Inflammatory macrophage treated with lipopolysaccharide for 1 hour (primary cell): Measurements from ENCODE around the gene FBXO17.

Experiments
- DNase-seq, 2 donors: peaks; one replicate each; pipeline ENCODE4 v3.0.0-alpha.2; 2020 to 2022

The FBXO17 gene

DNA sequence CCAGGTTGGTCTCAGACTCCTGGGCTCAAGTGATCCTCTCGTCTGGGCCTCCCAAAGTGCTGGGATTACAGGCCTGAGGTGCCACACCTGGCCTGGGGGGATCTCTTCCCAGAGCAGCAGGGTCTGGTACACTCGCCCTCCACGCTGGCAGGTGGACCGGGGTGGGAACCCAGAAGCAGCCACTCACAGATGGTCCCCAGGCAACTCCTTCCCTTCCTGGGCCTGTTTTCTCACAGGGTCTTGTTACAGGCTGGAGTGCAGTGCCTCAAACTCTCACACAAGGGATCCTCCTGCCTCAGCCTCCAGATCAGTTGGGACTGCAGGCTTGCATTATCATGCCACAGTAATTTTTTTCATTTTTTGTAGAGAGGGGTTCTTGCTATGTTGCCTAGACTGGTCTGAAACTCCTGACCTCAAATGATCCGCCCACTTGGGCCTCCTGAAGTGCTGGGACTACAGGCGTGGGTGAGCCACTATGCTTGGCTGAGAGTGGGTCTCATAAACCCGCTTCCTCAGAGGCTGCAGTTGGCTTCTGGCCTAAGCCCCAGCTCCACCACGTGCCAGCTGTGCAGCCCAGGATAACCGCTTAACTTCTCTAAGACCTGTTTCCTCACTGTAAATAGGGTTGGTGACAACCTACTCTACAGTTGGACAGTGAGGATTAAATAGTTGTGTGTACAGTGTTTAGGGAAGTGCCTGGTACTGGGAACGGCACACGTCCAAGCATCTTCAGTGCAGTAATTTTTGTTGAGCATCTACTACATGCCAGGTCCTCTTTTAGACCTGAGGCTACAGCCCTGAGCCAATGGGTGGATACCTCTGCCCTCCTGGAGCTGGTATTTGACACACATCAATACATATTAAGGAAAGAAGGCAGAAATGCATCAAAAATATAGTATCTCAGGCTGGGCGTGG, 62.7 kb downstream of the FBXO17 start:
- peak; percentile 63 to 85 for DNase-seq

DNA sequence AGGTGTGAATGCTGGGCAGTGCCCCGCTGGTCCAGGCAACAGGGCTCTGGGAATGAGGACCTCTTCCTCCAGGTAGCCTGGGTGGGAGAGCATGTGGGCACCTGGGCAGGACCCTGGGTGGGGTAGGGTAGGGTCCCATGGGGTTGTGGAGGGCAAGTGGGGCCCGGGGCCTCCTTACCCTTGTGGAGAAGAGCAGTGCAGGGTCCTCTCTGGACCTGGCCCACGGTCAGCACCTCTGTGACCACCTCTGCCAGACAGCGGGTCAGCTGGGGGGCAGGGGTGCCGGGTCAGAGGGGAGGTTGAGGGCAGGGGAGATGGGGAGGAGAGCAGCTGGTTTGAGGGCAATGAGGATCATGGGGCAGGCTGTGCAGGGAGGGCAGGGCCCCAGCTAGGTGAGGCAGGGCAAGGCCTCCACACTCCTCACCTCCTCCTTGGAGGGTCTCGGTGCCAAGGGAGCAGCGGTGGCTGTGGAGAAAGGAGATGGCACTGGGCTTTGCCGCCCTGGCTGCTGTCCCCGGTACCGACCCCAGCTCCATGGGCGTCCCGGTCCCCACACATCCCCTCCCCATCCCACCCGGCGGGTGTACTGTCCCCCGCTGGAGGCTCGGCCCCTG, 64.0 kb downstream of the FBXO17 start:
- DNase-seq, result no peak

DNA sequence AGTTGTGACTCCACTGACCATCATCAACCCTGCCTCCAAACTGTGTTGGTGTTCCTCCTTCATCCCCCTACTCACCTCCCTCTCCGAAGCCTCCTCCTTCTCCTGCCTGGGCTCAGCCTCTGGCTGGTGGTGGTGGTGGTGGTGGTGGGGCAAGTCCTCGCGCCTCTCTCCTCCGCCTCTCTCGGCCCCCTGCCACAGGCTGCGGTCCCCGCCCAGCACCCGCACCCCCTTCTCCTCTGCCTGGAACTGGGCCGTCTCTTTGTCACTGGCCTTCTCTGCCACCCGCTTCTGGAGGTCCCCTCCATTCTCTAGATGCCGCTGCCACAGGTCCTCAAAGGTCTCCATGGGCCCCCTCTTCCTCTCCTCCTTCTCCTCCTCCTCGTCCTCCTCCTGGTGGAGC, 65.1 kb downstream of the FBXO17 start:
- DNase-seq, result no peak

DNA sequence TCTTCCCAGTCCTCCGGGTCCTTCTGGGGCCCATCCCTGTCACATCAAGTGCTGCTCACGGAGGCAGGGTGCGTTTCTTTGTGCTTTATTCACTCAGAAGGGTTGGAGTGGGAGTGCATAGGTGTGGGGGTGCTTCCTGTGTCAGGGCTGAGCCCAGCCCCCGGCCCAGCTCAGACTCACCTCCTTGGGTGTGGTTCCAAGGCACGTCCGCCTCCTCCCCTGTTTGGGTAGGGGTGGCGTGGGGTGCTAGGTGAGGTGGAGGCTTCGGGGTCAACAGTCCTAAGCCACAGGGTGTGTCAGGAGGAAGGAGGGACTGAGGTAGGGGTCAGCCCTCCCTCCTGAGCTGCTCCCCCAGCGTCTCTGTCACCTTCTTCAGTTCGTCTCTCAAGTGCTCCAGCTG, 66.6 kb downstream of the FBXO17 start:
- no peak for DNase-seq

DNA sequence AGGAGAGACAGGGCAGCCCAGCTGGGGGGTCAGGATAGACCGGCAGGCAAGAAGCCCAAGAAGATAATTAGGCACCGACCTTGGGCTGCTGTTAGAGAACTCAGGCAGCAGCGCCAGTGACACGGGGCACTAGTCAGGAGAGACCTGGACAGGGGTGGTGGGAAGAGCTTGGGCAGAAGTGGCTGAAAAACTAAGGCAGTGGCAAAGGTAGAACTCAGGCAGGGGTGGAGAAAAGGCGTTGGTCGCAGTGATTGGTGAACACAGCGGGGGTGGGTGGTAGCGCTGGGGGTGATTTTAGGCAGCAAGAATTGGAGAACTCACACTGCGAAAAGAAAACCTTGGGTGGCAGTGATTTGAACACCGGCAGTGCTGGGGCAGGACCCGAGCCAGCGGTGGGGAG, 67.9 kb downstream of the FBXO17 start:
- no peak for DNase-seq

DNA sequence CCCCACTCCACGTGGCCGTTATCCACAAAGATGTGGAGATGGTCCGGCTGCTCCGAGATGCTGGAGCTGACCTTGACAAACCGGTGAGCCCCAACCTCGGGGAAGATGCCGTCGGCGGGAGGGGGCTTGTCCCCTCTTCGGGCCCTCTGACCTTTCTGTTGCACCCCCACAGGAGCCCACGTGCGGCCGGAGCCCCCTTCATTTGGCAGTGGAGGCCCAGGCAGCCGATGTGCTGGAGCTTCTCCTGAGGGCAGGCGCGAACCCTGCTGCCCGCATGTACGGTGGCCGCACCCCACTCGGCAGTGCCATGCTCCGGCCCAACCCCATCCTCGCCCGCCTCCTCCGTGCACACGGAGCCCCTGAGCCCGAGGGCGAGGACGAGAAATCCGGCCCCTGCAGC, 68.3 kb downstream of the FBXO17 start:
- no peak for DNase-seq

DNA sequence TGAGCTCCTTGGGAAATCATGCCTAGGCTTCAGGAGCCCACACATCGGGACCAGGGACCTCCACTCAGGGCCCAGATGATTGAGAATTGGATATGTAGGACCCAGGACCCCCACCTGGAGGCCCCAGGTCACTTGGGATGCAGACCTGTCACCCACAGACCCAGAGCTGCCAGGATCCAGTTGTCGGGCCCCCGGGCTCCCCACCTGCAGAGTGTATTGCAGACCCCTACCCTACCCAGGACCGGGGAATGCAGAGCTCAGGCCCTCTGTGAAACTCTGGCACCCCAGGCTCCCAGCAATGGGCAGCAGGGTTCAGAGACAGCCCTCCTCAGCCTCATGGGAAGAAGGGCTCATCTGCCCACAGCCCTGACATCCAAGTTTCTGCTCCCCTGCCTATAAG, 69.9 kb downstream of the FBXO17 start:
- no peak for DNase-seq

DNA sequence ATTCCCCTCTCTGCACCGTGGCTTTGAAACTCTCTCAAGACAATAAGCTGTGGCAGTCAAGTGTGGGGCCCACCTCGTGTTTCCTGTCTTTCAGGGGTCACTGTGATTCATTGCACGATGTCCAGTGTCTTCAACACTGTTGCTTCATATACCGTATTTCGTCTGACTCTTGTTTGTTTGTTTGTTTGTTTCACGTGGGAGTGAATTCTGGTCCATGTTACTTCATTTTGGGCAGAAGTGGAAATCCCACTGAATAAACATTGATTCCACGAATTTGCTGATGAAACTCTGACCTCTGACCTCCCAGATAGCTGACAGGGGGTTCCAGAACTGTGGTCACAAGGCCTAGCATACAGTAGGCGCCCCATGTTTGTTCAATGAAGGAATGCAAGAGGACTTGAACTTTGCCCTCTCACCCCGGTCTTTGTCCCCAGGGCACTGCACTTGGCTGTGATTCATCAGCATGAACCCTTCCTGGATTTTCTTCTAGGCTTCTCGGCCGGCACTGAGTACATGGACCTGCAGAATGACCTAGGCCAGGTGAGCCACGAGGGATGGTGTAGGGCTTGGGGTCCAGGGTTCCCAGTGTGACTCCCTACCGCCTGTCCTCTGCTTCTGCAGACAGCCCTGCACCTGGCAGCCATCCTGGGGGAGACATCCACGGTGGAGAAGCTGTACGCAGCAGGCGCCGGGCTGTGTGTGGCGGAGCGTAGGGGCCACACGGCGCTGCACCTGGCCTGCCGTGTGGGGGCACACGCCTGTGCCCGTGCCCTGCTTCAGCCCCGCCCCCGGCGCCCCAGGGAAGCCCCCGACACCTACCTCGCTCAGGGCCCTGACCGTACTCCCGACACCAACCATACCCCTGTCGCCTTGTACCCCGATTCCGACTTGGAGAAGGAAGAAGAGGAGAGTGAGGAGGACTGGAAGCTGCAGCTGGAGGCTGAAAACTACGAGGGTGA, 70.7 kb downstream of the FBXO17 start:
- peak; percentile 76 to 82 for DNase-seq

DNA sequence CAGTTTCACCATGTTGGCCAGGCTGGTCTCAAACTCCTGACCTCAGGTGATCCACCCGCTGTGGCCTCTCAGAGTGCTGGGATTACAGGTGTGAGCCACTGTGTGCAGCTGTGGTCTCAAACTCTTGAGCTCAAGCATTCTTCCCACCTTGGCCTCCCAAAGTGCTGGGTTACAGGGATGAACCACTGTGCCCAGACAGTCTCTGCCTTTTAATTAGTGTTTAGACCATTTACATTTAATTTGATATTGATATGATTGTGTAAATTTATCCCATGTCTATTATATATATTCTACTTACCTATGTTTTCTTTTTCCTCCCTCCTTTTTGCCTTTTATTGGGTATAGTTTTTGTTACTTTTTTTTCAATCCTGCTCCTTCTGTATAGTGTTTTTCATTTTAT, 73.9 kb downstream of the FBXO17 start:
- no peak for DNase-seq

DNA sequence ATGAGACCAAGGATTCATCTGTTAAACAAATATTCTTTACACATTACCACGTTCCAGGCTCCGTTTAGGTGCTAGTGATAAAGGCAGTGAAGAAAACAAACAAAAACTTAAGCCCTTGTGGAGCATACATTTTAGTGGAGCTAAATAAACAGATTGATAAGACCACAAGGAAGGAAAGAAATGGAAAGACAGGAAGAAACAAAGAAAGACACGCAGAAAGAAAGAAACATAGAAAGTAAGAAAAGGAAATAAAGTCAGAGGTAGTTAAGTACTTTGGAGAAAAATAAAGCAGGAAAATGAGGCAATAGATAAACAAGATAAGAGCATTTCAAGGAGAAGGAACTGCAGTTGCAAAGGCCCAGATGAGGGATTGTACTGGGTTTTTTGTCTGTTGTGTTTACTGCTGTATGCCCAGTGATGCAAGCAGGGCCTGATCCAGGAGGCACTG, 74.8 kb downstream of the FBXO17 start:
- DNase-seq, result peak; percentile 37

DNA sequence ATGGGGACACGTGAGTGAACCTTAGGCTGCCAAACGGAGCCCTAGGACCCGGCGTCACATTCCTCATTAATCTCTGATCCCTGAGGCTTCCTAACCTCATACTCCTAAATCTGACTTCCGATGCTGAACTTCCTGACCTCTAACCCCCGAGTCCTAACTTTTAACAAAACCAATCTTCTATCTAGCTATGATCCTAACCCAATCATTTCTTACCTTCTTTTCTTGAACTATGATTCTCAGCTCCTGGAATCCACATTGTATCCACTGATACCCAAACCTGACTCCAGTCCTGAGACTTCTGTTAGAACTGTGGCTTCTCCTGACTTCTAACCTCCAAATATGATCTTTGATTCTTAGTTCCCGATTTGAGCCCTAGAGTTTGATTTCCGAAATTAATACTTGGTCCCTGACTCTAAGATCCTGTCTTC, 75.3 kb downstream of the FBXO17 start:
- DNase-seq, result peak; percentile 60 to 62

DNA sequence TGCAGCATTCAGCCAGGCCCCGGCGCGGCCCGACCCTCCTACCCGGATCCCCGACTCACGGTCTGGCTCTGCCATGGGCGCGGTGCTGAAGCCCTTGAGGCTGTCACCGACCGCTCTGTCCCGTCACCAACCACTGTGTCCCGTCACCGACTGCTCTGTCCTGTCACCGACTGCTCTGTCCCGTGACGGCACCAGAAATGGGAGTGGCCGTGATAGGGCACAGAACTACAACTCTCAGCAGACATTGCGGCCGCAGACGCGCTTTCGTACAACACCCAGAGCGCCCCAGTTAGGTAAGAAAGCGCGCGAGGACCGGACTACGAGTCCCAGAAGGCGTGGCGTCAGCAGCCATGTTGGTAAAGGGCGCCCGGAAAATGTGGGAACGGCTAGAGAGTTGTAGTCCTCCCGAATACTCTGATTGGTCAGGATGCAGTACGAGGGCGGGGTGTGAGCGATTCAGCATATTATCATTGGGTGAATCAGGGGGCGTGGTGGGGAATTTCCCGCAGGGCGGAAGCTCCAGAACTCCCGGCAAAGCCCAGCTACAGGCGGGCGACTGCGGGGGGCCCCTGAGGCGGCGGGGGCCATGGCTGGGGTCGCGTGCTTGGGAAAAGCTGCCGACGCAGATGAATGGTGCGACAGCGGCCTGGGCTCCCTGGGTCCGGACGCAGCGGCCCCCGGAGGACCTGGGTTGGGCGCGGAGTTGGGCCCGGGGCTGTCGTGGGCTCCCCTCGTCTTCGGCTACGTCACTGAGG, 75.9 kb downstream of the FBXO17 start, which contains the start of the genes NFKBIB and SIRT2:
TSS of gene NFKBIB (plus strand) at position 523 of the 755 bp plus-strand sequence. CDS start at position 587, 64 bp downstream.
TSS of gene SIRT2 (minus strand) at position 172 of the 755 bp plus-strand sequence. CDS start at position 75, 97 bp downstream.
- peak; percentile 100 for DNase-seq

DNA sequence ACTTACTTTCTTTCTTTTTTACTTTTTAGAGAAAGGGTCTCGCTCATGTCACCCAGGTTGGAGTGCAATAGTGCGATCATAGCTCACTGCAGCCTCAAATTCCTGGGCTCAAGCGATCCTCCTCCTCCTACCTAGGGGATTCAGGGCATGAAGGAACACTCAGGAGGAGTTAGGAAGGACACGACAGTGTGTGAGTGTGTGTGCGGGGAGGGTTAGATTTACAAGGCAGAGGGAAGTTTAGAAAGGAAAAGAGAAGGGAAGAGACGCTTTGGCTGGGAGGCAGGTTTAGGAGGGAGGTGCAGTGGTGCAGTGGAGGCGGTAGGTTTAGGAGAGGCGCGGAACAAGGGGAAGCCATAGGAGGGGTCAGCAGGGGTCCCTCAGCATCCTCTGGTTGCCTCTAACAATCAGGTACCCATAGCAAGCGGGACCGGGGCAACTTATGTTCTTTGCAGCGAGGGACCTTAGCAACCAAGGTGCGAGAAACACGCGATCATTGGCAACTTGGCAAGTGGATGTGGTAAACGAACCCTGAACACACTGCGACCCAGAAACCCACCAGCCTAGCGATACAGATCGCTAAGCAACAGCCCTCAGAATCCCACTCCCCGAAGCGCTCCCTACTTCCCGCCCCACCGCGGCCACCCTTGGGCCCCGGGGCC, 76.6 kb downstream of the FBXO17 start:
- DNase-seq, result peak in 1 of 2 donors; percentile 16

DNA sequence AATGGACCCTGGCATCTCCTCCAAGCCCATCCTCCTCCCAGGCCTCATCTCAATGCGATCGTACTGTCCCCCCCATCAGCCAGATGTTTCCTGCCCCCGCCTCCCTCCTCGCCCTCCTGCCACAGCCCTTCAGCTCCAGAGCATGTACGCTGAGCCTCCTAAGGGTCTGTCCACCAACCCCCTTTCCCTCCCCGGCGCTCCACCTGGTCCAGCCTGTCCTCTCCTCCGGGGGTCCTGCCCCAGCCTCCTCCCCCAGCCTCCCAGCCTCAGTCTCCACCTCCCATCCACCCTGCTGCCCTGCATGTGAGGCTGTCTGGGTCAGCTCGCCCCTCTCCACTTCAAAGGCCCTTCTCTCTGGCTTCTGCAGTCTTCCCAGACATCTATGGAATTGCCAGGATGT, 80.6 kb downstream of the FBXO17 start:
- DNase-seq, result no peak

DNA sequence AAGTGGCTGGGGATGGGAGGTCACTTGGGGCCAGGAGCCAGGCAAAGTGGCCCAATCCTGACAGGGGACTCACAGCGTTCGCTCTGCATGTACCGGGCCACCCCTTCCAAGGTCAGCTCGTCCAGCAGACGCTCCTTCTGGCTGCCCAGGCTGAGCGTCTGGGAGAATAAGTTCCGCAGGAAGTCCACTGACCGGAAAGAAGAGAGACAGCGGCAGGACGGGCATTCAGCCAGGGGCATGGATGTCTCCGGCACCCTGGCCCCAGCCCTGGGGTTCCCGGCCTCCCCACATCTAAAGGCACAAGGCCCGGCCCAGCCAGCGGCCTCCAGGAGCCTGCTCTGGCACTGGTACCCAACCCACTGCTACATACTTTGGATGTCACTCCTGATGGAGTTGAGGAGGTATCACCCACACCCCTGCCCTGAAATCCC, 82.2 kb downstream of the FBXO17 start:
- DNase-seq, result no peak

DNA sequence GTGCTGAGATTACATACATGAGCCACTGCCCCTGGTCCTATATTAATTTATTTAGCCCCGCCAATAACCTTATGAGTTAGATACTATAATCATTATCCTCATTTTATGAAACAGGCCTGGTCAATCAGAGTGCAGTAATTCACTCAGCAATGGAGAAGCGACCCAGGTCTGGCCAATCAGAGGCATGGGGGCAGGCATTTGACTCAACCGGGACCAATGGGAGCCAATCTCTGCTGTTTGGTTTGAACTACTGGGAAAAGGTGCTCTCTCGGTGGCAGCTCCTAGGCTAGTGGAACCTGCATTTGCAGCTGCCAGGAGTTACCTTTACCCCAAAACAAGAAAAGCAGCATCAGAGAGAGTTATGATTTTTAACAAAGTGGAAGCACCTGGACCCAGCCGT, 82.7 kb downstream of the FBXO17 start:
- no peak for DNase-seq

DNA sequence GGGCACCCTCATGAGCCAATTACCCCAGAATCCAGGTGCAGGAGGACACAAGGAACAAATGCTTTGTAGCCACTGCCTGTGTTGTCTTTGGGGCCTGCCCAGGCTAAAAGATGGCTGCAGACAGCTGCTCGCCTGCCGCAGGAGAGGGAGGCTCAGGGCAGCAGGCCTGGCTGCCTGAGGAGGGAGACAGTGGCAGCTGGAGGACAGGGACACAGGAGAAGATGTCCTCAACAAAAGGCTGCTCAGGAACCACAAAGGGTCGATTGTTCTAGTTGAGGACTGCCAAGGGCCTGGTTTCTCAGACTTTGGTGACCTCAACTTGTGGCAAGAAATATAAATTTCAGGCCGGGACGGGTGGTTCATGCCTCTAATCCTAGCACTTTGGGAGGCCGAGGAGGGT, 83.8 kb downstream of the FBXO17 start:
- DNase-seq, result no peak
